ES-I3 (cell line): Measurements from ENCODE around the gene ELMO1.

Experiments used
- H3K36me3 ChIP-seq: 2 replicates; pipeline ENCODE4 v1.6.1; 2013; ENCODE audit warnings: mild to moderate bottlenecking, low read length, control low read depth, moderate library complexity; ENCODE audit not compliant: insufficient read depth
- H3K4me1 ChIP-seq: 2 replicates; pipeline ENCODE4 v1.6.1; 2013; ENCODE audit warnings: mild to moderate bottlenecking, control low read depth, low read length; ENCODE audit not compliant: insufficient read depth
- H3K9ac ChIP-seq: 2 replicates; pipeline ENCODE4 v1.6.1; 2013; ENCODE audit warnings: low read depth, mild to moderate bottlenecking, low read length, moderate library complexity
- H3K9me3 ChIP-seq: 2 replicates; pipeline ENCODE4 v1.6.1; 2013; ENCODE audit warnings: mild to moderate bottlenecking, low read length, moderate library complexity; ENCODE audit not compliant: control insufficient read depth, insufficient read depth

Gene ELMO1

GRCh38 chr7:37431413-37431812 is 17.3 kb downstream of the ELMO1 start:
- Histone ChIP-seq H3K9me3 (no peaks in the 10 kb centered on the region), H3K4me1 (peaks cover 6% of the 10 kb centered on the region; the same call in 1 of the 2 replicates), H3K36me3 (no peaks in the 10 kb centered on the region), H3K9ac (no peak overlapping the region)

GRCh38 chr7:37430640-37431039 is 18.0 kb downstream of the ELMO1 start:
- peaks cover 6% of the 10 kb centered on the region; the same call in 1 of the 2 replicates for H3K4me1 ChIP-seq
- no peaks in the 10 kb centered on the region for H3K9me3 ChIP-seq
- no peaks in the 10 kb centered on the region for H3K36me3 ChIP-seq
- no peak overlapping the region for H3K9ac ChIP-seq

- H3K4me1 ChIP-seq, result peaks cover 6% of the 10 kb centered on the region; the same call in 1 of the 2 replicates
- H3K36me3 ChIP-seq, result no peaks in the 10 kb centered on the region
- H3K9ac ChIP-seq, result no peak overlapping the region
- no peaks in the 10 kb centered on the region for H3K9me3 ChIP-seq
Measured at GRCh38 chr7:37430171-37430570, 18.5 kb downstream of the ELMO1 start.

- Histone ChIP-seq H3K9ac (no peak overlapping the region), H3K36me3 (no peaks in the 10 kb centered on the region), H3K9me3 (no peaks in the 10 kb centered on the region), H3K4me1 (peaks cover 3% of the 10 kb centered on the region; the same call in 1 of the 2 replicates)
Measured at GRCh38 chr7:37429435-37429791, 19.3 kb downstream of the ELMO1 start.

- Histone ChIP-seq H3K9ac (no peak overlapping the region), H3K4me1 (no peaks in the 10 kb centered on the region), H3K9me3 (no peaks in the 10 kb centered on the region), H3K36me3 (no peaks in the 10 kb centered on the region; the same call in 1 of the 2 replicates)
Measured at GRCh38 chr7:37428681-37429434, 19.8 kb downstream of the ELMO1 start.

GRCh38 chr7:37427276-37427940 is 21.3 kb downstream of the ELMO1 start:
- no peaks in the 10 kb centered on the region for H3K9me3 ChIP-seq
- H3K36me3 ChIP-seq, result no peaks in the 10 kb centered on the region; the same call in 1 of the 2 replicates
- H3K9ac ChIP-seq, result no peak overlapping the region
- no peaks in the 10 kb centered on the region for H3K4me1 ChIP-seq

- Histone ChIP-seq H3K9ac (no peak overlapping the region), H3K9me3 (no peaks in the 10 kb centered on the region), H3K4me1 (no peaks in the 10 kb centered on the region), H3K36me3 (no peaks in the 10 kb centered on the region; the same call in 1 of the 2 replicates)
Measured at GRCh38 chr7:37425498-37425897, 23.2 kb downstream of the ELMO1 start.

- no peak overlapping the region for H3K9ac ChIP-seq
- no peaks in the 10 kb centered on the region for H3K9me3 ChIP-seq
- H3K36me3 ChIP-seq, result no peaks in the 10 kb centered on the region; the same call in 1 of the 2 replicates
- H3K4me1 ChIP-seq, result no peaks in the 10 kb centered on the region
Measured at GRCh38 chr7:37424995-37425394, 23.7 kb downstream of the ELMO1 start.

- H3K9ac ChIP-seq, result no peak overlapping the region
- no peaks in the 10 kb centered on the region for H3K4me1 ChIP-seq
- H3K36me3 ChIP-seq, result no peaks in the 10 kb centered on the region; the same call in 1 of the 2 replicates
- H3K9me3 ChIP-seq, result no peaks in the 10 kb centered on the region
Measured at GRCh38 chr7:37424521-37424920, 24.1 kb downstream of the ELMO1 start.

- Histone ChIP-seq H3K9me3 (no peaks in the 10 kb centered on the region), H3K9ac (no peak overlapping the region), H3K36me3 (no peaks in the 10 kb centered on the region; the same call in 1 of the 2 replicates), H3K4me1 (no peaks in the 10 kb centered on the region)
Measured at GRCh38 chr7:37421861-37422500, 26.7 kb downstream of the ELMO1 start.

GRCh38 chr7:37420946-37421695 is 27.5 kb downstream of the ELMO1 start:
- H3K9me3 ChIP-seq, result no peaks in the 10 kb centered on the region
- no peak overlapping the region for H3K9ac ChIP-seq
- no peaks in the 10 kb centered on the region for H3K4me1 ChIP-seq
- no peaks in the 10 kb centered on the region; the same call in 1 of the 2 replicates for H3K36me3 ChIP-seq

- H3K9me3 ChIP-seq, result no peaks in the 10 kb centered on the region
- H3K36me3 ChIP-seq, result no peaks in the 10 kb centered on the region; the same call in 1 of the 2 replicates
- no peak overlapping the region for H3K9ac ChIP-seq
- no peaks in the 10 kb centered on the region for H3K4me1 ChIP-seq
Measured at GRCh38 chr7:37419496-37419895, 29.2 kb downstream of the ELMO1 start.

- no peaks in the 10 kb centered on the region for H3K9me3 ChIP-seq
- H3K9ac ChIP-seq, result no peak overlapping the region
- H3K36me3 ChIP-seq, result no peaks in the 10 kb centered on the region
- no peaks in the 10 kb centered on the region for H3K4me1 ChIP-seq
Measured at GRCh38 chr7:37418381-37418780, 30.3 kb downstream of the ELMO1 start.

GRCh38 chr7:37417107-37417474 is 31.6 kb downstream of the ELMO1 start:
- H3K9ac ChIP-seq, result no peak overlapping the region
- H3K9me3 ChIP-seq, result peaks cover 3% of the 10 kb centered on the region; the same call in 1 of the 2 replicates
- H3K4me1 ChIP-seq, result no peaks in the 10 kb centered on the region
- no peaks in the 10 kb centered on the region for H3K36me3 ChIP-seq
